Esophagus (tissue), 2 donors: ENCODE results near the gene CCSER2. TPM values are rescaled to one million over a fixed set of nuclear protein-coding genes. Genes with fewer than 3 reads are reported as not detected.
A peak's percentile ranks its signal among the peaks of the same experiment; 100 is the strongest.

ENCODE experiments used
- H3K27ac ChIP-seq, 2 donors: one replicate each; pipeline ENCODE4 v1.5.1; 2013; ENCODE audit warnings: low read depth in 2 of 2, mild to moderate bottlenecking in 2 of 2, inconsistent platforms in 1 of 2, low read length in 1 of 2, moderate library complexity in 1 of 2
- H3K27me3 ChIP-seq, 2 donors: one replicate each; pipeline ENCODE4 v1.6.1; 2013; ENCODE audit warnings: low read length in 2 of 2, control low read depth in 1 of 2, mild to moderate bottlenecking in 1 of 2; ENCODE audit not compliant: insufficient read depth in 2 of 2, control insufficient read depth in 1 of 2
- H3K36me3 ChIP-seq, 2 donors: one replicate each; pipeline ENCODE4 v1.6.1; 2013; ENCODE audit warnings: low read length in 1 of 2; ENCODE audit not compliant: control insufficient read depth in 2 of 2, insufficient read depth in 2 of 2
- H3K4me1 ChIP-seq, 2 donors: one replicate each; pipeline ENCODE4 v1.6.1; 2013; ENCODE audit warnings: low read length in 1 of 2; ENCODE audit not compliant: control insufficient read depth in 2 of 2, insufficient read depth in 2 of 2
- H3K4me3 ChIP-seq, 2 donors: one replicate each; pipeline ENCODE4 v1.5.1; 2013; ENCODE audit warnings: low read length in 2 of 2, mild to moderate bottlenecking in 2 of 2, low read depth in 1 of 2, moderate library complexity in 1 of 2
- H3K9me3 ChIP-seq, 2 donors: one replicate each; pipeline ENCODE4 v1.6.1; 2013; ENCODE audit warnings: mild to moderate bottlenecking in 2 of 2, low read depth in 1 of 2, low read length in 1 of 2, moderate library complexity in 1 of 2; ENCODE audit not compliant: control insufficient read depth in 2 of 2, insufficient read depth in 1 of 2
- whole genome bisulfite sequencing, 2 donors: extraction: QIAGEN DNeasy Blood & Tissue Kit; methylation state at CpG; one replicate each; pipeline ENCODE4 v1.1.7; 2013; 5-methylcytosine and 5-hydroxymethylcytosine counted together
- polyA plus RNA-seq, 2 donors: library from polyadenylated mRNA; stranded (reverse); fragments of 200-250 nt; gene quantifications; one replicate each; pipeline ENCODE4 v1.2.3, GENCODE V29; 2013
- donor health status: healthy with polysubstance abuse.
- donor health status: Bipolar disorder and iron deficiency.

Gene CCSER2
- polyA plus RNA-seq, 2 donors = 10.0 to 11.6 TPM

GRCh38 chr10:84355106-84355505 lies 26.7 kb downstream of the CCSER2 start:
- 93 to 95% methylated on average over 2 of the region's 2 CpGs for WGBS, 2 donors
- Histone ChIP-seq H3K27ac (no peak overlapping the region), H3K4me1 (no peaks in the 10 kb centered on the region), H3K27me3 (no peaks in the 10 kb centered on the region), H3K9me3 (no peaks in the 10 kb centered on the region), H3K4me3 (no peak overlapping the region), H3K36me3 (no peaks in the 10 kb centered on the region)

GRCh38 chr10:84356928-84357327 lies 28.5 kb downstream of the CCSER2 start:
- no peaks in the 10 kb centered on the region for H3K27me3 ChIP-seq
- no peak overlapping the region for H3K27ac ChIP-seq
- no peak overlapping the region for H3K4me3 ChIP-seq
- no peaks in the 10 kb centered on the region for H3K36me3 ChIP-seq
- 81 to 83% methylated on average over 2 of the region's 2 CpGs for WGBS, 2 donors
- H3K4me1 ChIP-seq = no peaks in the 10 kb centered on the region
- H3K9me3 ChIP-seq = no peaks in the 10 kb centered on the region

- Histone ChIP-seq H3K36me3 (no peaks in the 10 kb centered on the region), H3K27me3 (no peaks in the 10 kb centered on the region), H3K4me3 (no peak overlapping the region), H3K27ac (no peak overlapping the region), H3K4me1 (no peaks in the 10 kb centered on the region), H3K9me3 (no peaks in the 10 kb centered on the region)
- WGBS, 2 donors = 65 to 76% methylated on average over 1 of the region's 1 CpG
Observed at GRCh38 chr10:84358743-84359142, 30.4 kb downstream of the CCSER2 start.

- H3K4me1 ChIP-seq = no peaks in the 10 kb centered on the region
- H3K9me3 ChIP-seq = no peaks in the 10 kb centered on the region
- H3K36me3 ChIP-seq = no peaks in the 10 kb centered on the region
- 38 to 40% methylated on average over 6 of the region's 6 CpGs for WGBS, 2 donors
- H3K27me3 ChIP-seq = no peaks in the 10 kb centered on the region
- H3K4me3 ChIP-seq = peak overlapping the region; percentile 11 to 42
- H3K27ac ChIP-seq = peak overlapping the region in 1 of 2 donors; percentile 31
Observed at GRCh38 chr10:84360637-84361365, 32.4 kb downstream of the CCSER2 start.

- H3K4me3 ChIP-seq = no peak overlapping the region
- no peaks in the 10 kb centered on the region for H3K36me3 ChIP-seq
- no peak overlapping the region for H3K27ac ChIP-seq
- no peaks in the 10 kb centered on the region for H3K9me3 ChIP-seq
- 45 to 51% methylated on average over 5 of the region's 5 CpGs for WGBS, 2 donors
- no peaks in the 10 kb centered on the region for H3K27me3 ChIP-seq
- no peaks in the 10 kb centered on the region for H3K4me1 ChIP-seq
Observed at GRCh38 chr10:84365335-84365881, 37.0 kb downstream of the CCSER2 start.

GRCh38 chr10:84366041-84366440 lies 37.7 kb downstream of the CCSER2 start:
- H3K4me1 ChIP-seq = no peaks in the 10 kb centered on the region
- H3K4me3 ChIP-seq = no peak overlapping the region
- H3K36me3 ChIP-seq = no peaks in the 10 kb centered on the region
- no peak overlapping the region for H3K27ac ChIP-seq
- no peaks in the 10 kb centered on the region for H3K27me3 ChIP-seq
- H3K9me3 ChIP-seq = no peaks in the 10 kb centered on the region
- 93 to 95% methylated on average over 4 of the region's 4 CpGs for WGBS, 2 donors

GRCh38 chr10:84367256-84367655 lies 38.9 kb downstream of the CCSER2 start:
- no peaks in the 10 kb centered on the region for H3K27me3 ChIP-seq
- no peaks in the 10 kb centered on the region for H3K9me3 ChIP-seq
- WGBS, 2 donors = 96% methylated on average over 6 of the region's 6 CpGs
- H3K36me3 ChIP-seq = peaks cover 0 to 2% of the 10 kb centered on the region in 2 donors
- no peaks in the 10 kb centered on the region for H3K4me1 ChIP-seq
- H3K27ac ChIP-seq = no peak overlapping the region
- no peak overlapping the region for H3K4me3 ChIP-seq

GRCh38 chr10:84368828-84369227 lies 40.4 kb downstream of the CCSER2 start:
- Histone ChIP-seq H3K36me3 (peaks cover 0 to 2% of the 10 kb centered on the region in 2 donors), H3K9me3 (no peaks in the 10 kb centered on the region), H3K4me1 (no peaks in the 10 kb centered on the region), H3K4me3 (no peak overlapping the region), H3K27me3 (no peaks in the 10 kb centered on the region), H3K27ac (no peak overlapping the region)
- WGBS, 2 donors = 78 to 83% methylated on average over 1 of the region's 1 CpG

- Histone ChIP-seq H3K4me3 (no peak overlapping the region), H3K36me3 (peaks cover 3 to 4% of the 10 kb centered on the region in 2 donors), H3K27me3 (no peaks in the 10 kb centered on the region), H3K27ac (no peak overlapping the region), H3K4me1 (no peaks in the 10 kb centered on the region), H3K9me3 (no peaks in the 10 kb centered on the region)
- 61 to 78% methylated on average over 1 of the region's 1 CpG for WGBS, 2 donors
Observed at GRCh38 chr10:84370283-84370682, 41.9 kb downstream of the CCSER2 start.

- WGBS, 2 donors = 85 to 92% methylated on average over 2 of the region's 2 CpGs
- Histone ChIP-seq H3K9me3 (no peaks in the 10 kb centered on the region), H3K27ac (no peak overlapping the region), H3K4me3 (no peak overlapping the region), H3K4me1 (no peaks in the 10 kb centered on the region), H3K36me3 (peaks cover 3 to 4% of the 10 kb centered on the region in 2 donors), H3K27me3 (no peaks in the 10 kb centered on the region)
Observed at GRCh38 chr10:84371944-84372343, 43.6 kb downstream of the CCSER2 start.
